KOPT-K1 (cell line): Measurements from ENCODE around the gene ZC3H13.

Experiments
- H3K27ac ChIP-seq: fragments of 200-600 bp; sonication (generic); 2 replicates; pipeline ENCODE4 v1.5.1; 2016; ENCODE audit warnings: antibody characterized with exemption, mild to moderate bottlenecking, low read depth, low read length; ENCODE audit not compliant: poor library complexity, severe bottlenecking
- H3K36me3 ChIP-seq: fragments of 200-600 bp; sonication (generic); 2 replicates; pipeline ENCODE4 v1.5.1; 2017; ENCODE audit warnings: antibody characterized with exemption, mild to moderate bottlenecking, low read length, moderate library complexity; ENCODE audit not compliant: insufficient read depth
- H3K9me3 ChIP-seq: fragments of 200-600 bp; sonication (generic); 2 replicates; pipeline ENCODE4 v1.5.1; 2017; ENCODE audit warnings: antibody characterized with exemption, low read length, mild to moderate bottlenecking; ENCODE audit not compliant: insufficient read depth, poor library complexity, severe bottlenecking

The ZC3H13 gene

DNA sequence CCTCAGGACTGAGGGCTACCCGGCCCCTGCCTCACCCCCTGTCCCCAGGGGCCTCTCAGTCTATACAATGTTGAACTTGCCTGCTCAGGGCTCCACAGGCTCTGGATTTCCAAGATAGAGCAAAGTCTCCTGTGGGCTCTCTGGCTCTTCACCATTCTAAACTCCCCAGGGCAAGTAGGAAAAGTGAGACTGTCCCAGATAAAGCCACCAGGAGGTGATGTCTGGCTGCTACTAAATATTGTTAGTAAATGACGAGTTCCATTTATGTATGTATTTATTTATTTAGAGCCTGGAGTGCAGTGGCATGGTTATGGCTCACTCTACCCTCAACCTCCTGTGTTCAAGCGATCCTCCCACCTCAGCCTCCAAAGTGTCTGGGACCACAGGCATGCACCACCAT lies 127.4 kb downstream of the ZC3H13 start:
- H3K27ac ChIP-seq, result no peak overlapping the region
- H3K9me3 ChIP-seq, result no peaks in the 10 kb centered on the region
- H3K36me3 ChIP-seq, result no peaks in the 10 kb centered on the region

DNA sequence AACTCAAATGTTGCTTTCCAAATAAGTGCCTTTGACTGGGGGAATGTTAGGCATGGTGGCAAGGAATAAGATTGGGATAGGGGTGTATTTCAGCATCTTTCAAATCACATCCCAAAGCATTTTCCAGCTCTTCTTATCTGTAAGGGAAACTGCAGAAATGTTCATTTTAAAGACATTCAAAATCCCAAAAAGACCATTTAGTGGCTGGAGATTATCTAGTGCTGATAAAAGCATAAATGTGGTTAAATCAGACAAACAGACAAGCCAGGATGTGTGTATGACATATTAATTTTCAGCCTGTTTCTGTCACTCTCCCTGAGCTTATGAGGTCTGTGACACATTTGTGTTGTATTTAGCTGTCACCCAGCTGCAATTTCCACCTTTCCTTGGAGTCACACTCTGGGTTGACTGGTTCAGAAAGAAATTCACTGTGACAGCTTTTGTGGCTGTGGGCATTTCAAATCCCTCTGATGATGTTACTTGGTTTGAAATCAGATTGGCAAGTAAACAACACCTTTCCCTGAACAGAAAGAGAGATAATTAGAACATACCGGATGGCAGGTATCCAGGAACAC lies 131.3 kb downstream of the ZC3H13 start:
- Histone ChIP-seq H3K27ac (no peak overlapping the region), H3K36me3 (no peaks in the 10 kb centered on the region), H3K9me3 (no peaks in the 10 kb centered on the region)

DNA sequence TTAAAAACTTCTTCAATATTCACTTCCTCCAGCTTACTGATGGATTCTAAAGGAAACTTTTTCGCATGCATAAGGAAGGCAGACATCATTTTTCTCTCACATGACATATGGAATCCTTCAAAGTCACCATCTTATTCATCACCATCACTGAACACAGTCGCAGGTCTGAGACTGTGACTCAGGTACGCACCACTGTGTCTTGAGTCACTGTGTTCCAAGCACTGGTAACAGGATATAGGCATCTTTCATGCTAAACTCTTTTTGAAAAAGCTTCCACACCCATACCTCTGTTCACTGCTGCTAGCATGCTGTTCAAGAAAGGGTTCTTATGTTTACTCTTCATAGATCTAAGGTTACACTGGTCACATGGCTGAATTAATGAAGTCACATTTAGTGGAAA lies 133.9 kb downstream of the ZC3H13 start:
- Histone ChIP-seq H3K9me3 (no peaks in the 10 kb centered on the region), H3K27ac (no peak overlapping the region), H3K36me3 (no peaks in the 10 kb centered on the region)

- H3K9me3 ChIP-seq, result no peaks in the 10 kb centered on the region
- no peak overlapping the region for H3K27ac ChIP-seq
- H3K36me3 ChIP-seq, result no peaks in the 10 kb centered on the region
These were observed 135.5 kb downstream of the ZC3H13 start for GRCh38 chr13:45917019-45917418.

- no peak overlapping the region for H3K27ac ChIP-seq
- no peaks in the 10 kb centered on the region for H3K36me3 ChIP-seq
- H3K9me3 ChIP-seq, result no peaks in the 10 kb centered on the region
These were observed 136.7 kb downstream of the ZC3H13 start for GRCh38 chr13:45915686-45916439.

DNA sequence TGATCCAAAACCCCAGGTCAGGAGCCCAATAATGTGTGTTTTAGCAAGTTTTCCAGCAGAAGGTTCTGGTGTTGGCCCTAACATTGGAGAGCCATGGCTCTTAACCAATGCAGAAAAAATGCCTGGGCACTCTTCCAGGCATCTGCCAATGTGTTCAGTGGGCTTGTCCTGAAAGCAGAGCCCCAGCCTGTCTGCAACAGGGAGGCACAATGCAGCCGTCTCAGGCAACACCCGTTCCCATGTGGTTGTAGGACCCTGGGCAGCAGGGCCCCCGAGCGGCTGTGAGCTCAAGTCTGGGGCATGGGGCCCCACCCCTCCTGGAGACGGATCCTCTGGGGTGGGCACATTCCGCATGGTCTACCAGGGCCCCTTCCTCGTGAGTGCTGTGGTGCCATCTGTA lies 142.9 kb downstream of the ZC3H13 start:
- Histone ChIP-seq H3K36me3 (no peaks in the 10 kb centered on the region), H3K9me3 (no peaks in the 10 kb centered on the region), H3K27ac (no peak overlapping the region)

DNA sequence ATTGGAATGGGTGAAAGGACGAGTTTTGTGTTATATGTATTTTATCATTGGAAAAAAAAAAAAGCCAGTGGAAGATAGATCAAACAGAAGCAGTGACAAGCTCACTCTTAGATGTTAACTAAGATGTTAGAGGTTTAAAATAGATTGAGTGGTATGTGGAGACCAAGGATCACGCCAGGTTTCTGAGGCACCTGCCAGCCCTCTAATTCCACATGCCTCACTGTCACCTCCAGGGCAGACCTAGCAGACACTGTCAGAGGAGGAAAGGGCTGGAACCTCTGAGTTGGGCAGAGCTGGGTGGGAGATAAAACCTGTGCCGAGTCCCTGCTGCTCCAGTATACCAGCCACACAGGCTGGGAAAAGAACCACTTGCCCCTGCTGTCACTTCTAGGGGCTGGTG lies 143.5 kb downstream of the ZC3H13 start:
- Histone ChIP-seq H3K9me3 (no peaks in the 10 kb centered on the region), H3K27ac (no peak overlapping the region), H3K36me3 (no peaks in the 10 kb centered on the region)

DNA sequence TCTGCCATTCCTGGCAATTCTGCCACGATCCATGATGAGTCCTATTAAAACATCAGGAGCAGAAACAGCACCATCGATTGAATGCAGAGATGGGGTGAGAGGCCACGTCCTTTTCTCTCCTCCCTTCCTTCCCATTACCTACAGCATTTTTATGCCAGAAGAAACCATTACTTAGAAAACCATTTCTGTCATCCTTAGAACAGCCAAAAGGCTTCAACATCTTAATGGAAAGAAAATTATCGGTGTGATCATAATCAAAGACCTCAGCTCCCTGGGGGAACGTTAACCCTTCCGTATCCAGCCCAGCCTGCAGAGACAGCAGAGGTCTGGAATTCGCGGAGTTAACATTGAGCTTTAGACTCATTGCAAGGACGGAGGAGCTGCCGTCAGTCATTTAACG lies 145.0 kb downstream of the ZC3H13 start:
- Histone ChIP-seq H3K36me3 (no peaks in the 10 kb centered on the region), H3K27ac (no peak overlapping the region), H3K9me3 (no peaks in the 10 kb centered on the region)
